ENCODE data around the gene LRRC4B.

LRRC4B gene

GRCh38 chr19:50519006-50519575 is 49.1 kb downstream of the LRRC4B start:
- H3K4me3 ChIP-seq (replicated peaks in 1 of 2; ENCODE audit: low read depth in 2 of 2, low read length in 2 of 2): no peak overlapping the region
- DNase-seq (ENCODE audit: low read depth in 2 of 2): no peak
- no peak for TF ChIP-seq CTCF (IDR thresholded peaks at IDR 0.05; ENCODE audit: low read depth, low read length)

- no peak for TF ChIP-seq CTCF (IDR thresholded peaks at IDR 0.05; ENCODE audit: low read depth, low read length)
- H3K4me3 ChIP-seq (replicated peaks in 1 of 2; ENCODE audit: low read depth in 2 of 2, low read length in 2 of 2): no peak overlapping the region
- DNase-seq (ENCODE audit: low read depth in 2 of 2): no peak
Observed at GRCh38 chr19:50518091-50519005, 49.9 kb downstream of the LRRC4B start.

- H3K4me3 ChIP-seq (replicated peaks in 1 of 2; ENCODE audit: low read depth in 2 of 2, low read length in 2 of 2): no peak overlapping the region
- DNase-seq (ENCODE audit: low read depth in 2 of 2): no peak
- no peak for TF ChIP-seq CTCF (IDR thresholded peaks at IDR 0.05; ENCODE audit: low read depth, low read length)
Observed at GRCh38 chr19:50517704-50518075, 50.5 kb downstream of the LRRC4B start.

DNA sequence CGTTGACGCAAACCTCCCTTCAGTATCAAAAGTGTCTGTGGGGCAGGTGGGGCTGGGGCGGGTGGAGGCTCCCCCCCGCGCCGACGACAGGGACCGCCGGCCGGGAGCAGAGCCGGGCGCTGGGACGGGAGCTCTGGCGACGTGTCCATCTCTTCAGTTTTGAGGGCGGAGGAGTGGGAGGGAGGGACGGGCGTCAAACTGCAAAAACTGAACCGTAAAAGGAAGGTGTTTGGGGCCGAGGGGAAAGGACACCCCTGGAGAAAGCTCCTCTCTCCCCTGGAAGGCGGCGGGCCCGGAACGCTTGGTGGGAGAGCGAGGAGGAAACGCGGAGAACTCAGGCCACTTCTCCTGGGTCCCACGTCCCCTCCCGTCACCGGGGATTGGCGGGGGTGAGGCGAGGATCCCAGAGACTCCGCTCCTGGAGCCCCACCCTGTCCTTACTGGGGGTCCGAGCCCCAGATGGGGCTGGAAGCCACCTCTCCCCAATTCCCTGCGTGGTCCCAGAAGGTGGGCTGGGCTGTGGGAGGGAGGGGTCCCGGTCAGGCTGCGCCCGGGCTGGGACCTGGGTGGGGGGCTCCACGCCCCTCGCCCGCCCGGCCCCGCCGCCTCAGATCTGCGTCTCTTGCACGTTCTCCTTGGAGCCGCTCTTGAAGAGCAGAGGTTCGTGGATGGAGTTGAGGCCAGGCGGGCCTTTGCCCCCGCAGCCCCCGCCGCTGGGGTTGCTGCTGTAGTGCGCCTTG is 51.1 kb downstream of the LRRC4B start:
- no peak for TF ChIP-seq CTCF (IDR thresholded peaks at IDR 0.05; ENCODE audit: low read depth, low read length)
- no peak for DNase-seq (ENCODE audit: low read depth in 2 of 2)
- no peak overlapping the region for H3K4me3 ChIP-seq (replicated peaks in 1 of 2; ENCODE audit: low read depth in 2 of 2, low read length in 2 of 2)

GRCh38 chr19:50516456-50516855 is 51.8 kb downstream of the LRRC4B start:
- no peak for TF ChIP-seq CTCF (IDR thresholded peaks at IDR 0.05; ENCODE audit: low read depth, low read length)
- H3K4me3 ChIP-seq (replicated peaks in 1 of 2; ENCODE audit: low read depth in 2 of 2, low read length in 2 of 2): no peak overlapping the region
- DNase-seq (ENCODE audit: low read depth in 2 of 2): no peak

- no peak for DNase-seq (ENCODE audit: low read depth in 2 of 2)
- no peak for TF ChIP-seq CTCF (IDR thresholded peaks at IDR 0.05; ENCODE audit: low read depth, low read length)
- H3K4me3 ChIP-seq (replicated peaks in 1 of 2; ENCODE audit: low read depth in 2 of 2, low read length in 2 of 2): no peak overlapping the region
Observed at GRCh38 chr19:50515168-50515561, 53.1 kb downstream of the LRRC4B start.
